HEK293 (cell line): ENCODE results near the gene LAMA2.

Source experiments
- CTCF ChIA-PET: fragments of 350-600 bp; formaldehyde crosslinking; extraction: SDS; loops from one replicate; lab custom pipeline; 2021; ENCODE audit warnings: antibody characterized with exemption; lab: Yijun Ruan, JAX
- POLR2A ChIA-PET: fragments of 300-600 bp; formaldehyde crosslinking; extraction: SDS; loops from one replicate; lab custom pipeline; 2020; ENCODE audit warnings: antibody characterized with exemption, inconsistent platforms; lab: Yijun Ruan, JAX
- H3K27ac ChIP-seq: fragments of 200-500 bp; sonication (Bioruptor generic); 2 replicates; pipeline ENCODE4 v1.5.1; 2014; ENCODE audit warnings: low read depth, low read length, control low read depth, inconsistent platforms; ENCODE audit errors: extremely low read depth
- H3K36me3 ChIP-seq, 2 experiments: fragments of 200-500 bp in 1 of 2; sonication (Bioruptor generic) in 1 of 2; 1 replicate in 1 of 2; 2 replicates in 1 of 2; pipeline ENCODE4 v1.5.1; 2014 to 2017; ENCODE audit warnings: inconsistent platforms in 2 of 2, low read length in 2 of 2; ENCODE audit not compliant: control insufficient read depth in 2 of 2, insufficient read depth in 1 of 2
- H3K4me1 ChIP-seq: fragments of 200-500 bp; sonication (Bioruptor generic); 2 replicates; pipeline ENCODE4 v1.5.1; 2014; ENCODE audit warnings: mild to moderate bottlenecking, low read length, inconsistent platforms; ENCODE audit not compliant: control insufficient read depth, insufficient read depth
- H3K4me3 ChIP-seq: 2 replicates; pipeline ENCODE4 v1.5.1; 2011; ENCODE audit warnings: low read depth, mild to moderate bottlenecking, control low read depth, low read length, moderate library complexity
- H3K9me3 ChIP-seq: fragments of 200-500 bp; sonication (Bioruptor generic); 2 replicates; pipeline ENCODE4 v1.5.1; 2014; ENCODE audit warnings: low read depth, low read length, inconsistent platforms; ENCODE audit not compliant: control insufficient read depth, insufficient read depth
- KLF9 ChIP-seq: fragments of 450-650 bp; formaldehyde crosslinking; IDR thresholded peaks from 2 replicates; pipeline ENCODE4 v1.5.1; 2016; ENCODE audit warnings: missing biosample characterization, missing genetic modification characterization, low read depth
- SETDB1 ChIP-seq: IDR thresholded peaks from one replicate; pipeline ENCODE4 v1.6.1; 2017; ENCODE audit warnings: mild to moderate bottlenecking, low read length, moderate library complexity, mixed read lengths; ENCODE audit not compliant: insufficient read length
- ZNF138 ChIP-seq: fragments of 450-650 bp; formaldehyde crosslinking; IDR thresholded peaks from 2 replicates; pipeline ENCODE4 v1.5.1; 2016; ENCODE audit warnings: missing biosample characterization, missing genetic modification characterization, borderline replicate concordance
- ZNF184 ChIP-seq: fragments of 450-650 bp; IDR thresholded peaks from 2 replicates; pipeline ENCODE4 v1.5.1; 2018; ENCODE audit warnings: missing biosample characterization, mild to moderate bottlenecking, missing genetic modification characterization
- ZNF335 ChIP-seq: fragments of 450-650 bp; formaldehyde crosslinking; conservative IDR thresholded peaks from 2 replicates; pipeline ENCODE4 v1.5.1; 2016; ENCODE audit warnings: missing biosample characterization, missing genetic modification characterization
- ZNF416 ChIP-seq: fragments of 450-650 bp; formaldehyde crosslinking; IDR thresholded peaks from 2 replicates; pipeline ENCODE4 v1.5.1; 2016; ENCODE audit warnings: missing biosample characterization, missing genetic modification characterization
- ZNF518A ChIP-seq: fragments of 450-650 bp; formaldehyde crosslinking; conservative IDR thresholded peaks from 2 replicates; pipeline ENCODE4 v1.5.1; 2016; ENCODE audit warnings: low read depth, missing biosample characterization, missing genetic modification characterization
- ZNF600 ChIP-seq: fragments of 450-650 bp; formaldehyde crosslinking; IDR thresholded peaks from 2 replicates; pipeline ENCODE4 v1.5.1; 2016; ENCODE audit warnings: missing biosample characterization, missing genetic modification characterization
- ZNF660 ChIP-seq: fragments of 450-650 bp; IDR thresholded peaks from 2 replicates; pipeline ENCODE4 v1.5.1; 2018; ENCODE audit warnings: missing biosample characterization, mild to moderate bottlenecking, missing genetic modification characterization
- ZNF704 ChIP-seq: fragments of 450-650 bp; formaldehyde crosslinking; IDR thresholded peaks from 2 replicates; pipeline ENCODE4 v1.5.1; 2016; ENCODE audit warnings: missing biosample characterization, missing genetic modification characterization
- ZNF837 ChIP-seq: fragments of 450-650 bp; formaldehyde crosslinking; IDR thresholded peaks from 2 replicates; pipeline ENCODE4 v1.5.1; 2016; ENCODE audit warnings: missing biosample characterization, missing genetic modification characterization

LAMA2 gene

GRCh38 chr6:129489215-129489765, 606.4 kb downstream of the LAMA2 start:
- no peak overlapping the region for H3K27ac ChIP-seq
- H3K4me1 ChIP-seq: peaks cover 3% of the 10 kb centered on the region
- H3K9me3 ChIP-seq: no peaks in the 10 kb centered on the region
- no peak overlapping the region for H3K4me3 ChIP-seq
- no peaks in the 10 kb centered on the region for H3K36me3 ChIP-seq
- CTCF ChIA-PET: interaction anchor here (0.6 to 1.6 kb wide), 5 partner anchors 10 to 948 kb away, joined by 3 to 11 read pairs (median 6); no protein-coding TSS in a partner anchor
- TF ChIP-seq ZNF335 (tag by site-specific recombination) (no peak), ZNF138 (tag by site-specific recombination) (no peak), KLF9 (tag by site-specific recombination) (no peak), ZNF416 (tag by site-specific recombination) (no peak), ZNF837 (no peak)
- POLR2A ChIA-PET: no interaction called here

- ChIA-PET POLR2A (interaction anchor here (0.6 to 1.6 kb wide), 2 partner anchors 10 to 281 kb away, joined by 4 to 5 read pairs; no protein-coding TSS in a partner anchor), CTCF (interaction anchor here (0.5 to 1.6 kb wide), 8 partner anchors 9 to 285 kb away, joined by 3 to 11 read pairs (median 3); no protein-coding TSS in a partner anchor)
Measured at GRCh38 chr6:129490521-129491255, 607.8 kb downstream of the LAMA2 start.

More at GRCh38 chr6:129490521-129491255, 607.8 kb downstream of the LAMA2 start:
- peak overlapping the region; percentile 40 for H3K4me3 ChIP-seq
- H3K27ac ChIP-seq: peak overlapping the region; percentile 38; the same call in 1 of the 2 replicates
- TF ChIP-seq ZNF518A (tag by site-specific recombination) (0 out of 2 replicates have a peak, but pooled peaks have one; percentile 27), ZNF600 (0 out of 2 replicates have a peak, but pooled peaks have one; percentile 17), ZNF704 (tag by site-specific recombination) (no peak), SETDB1 (peak; percentile 39), ZNF660 (tag by site-specific recombination) (peak; percentile 22; the same call in 1 of the 2 replicates), ZNF184 (0 out of 2 replicates have a peak, but pooled peaks have one; percentile 35)
- peaks cover 3% of the 10 kb centered on the region for H3K4me1 ChIP-seq
- H3K9me3 ChIP-seq: no peaks in the 10 kb centered on the region
- no peaks in the 10 kb centered on the region for H3K36me3 ChIP-seq
